Measurements from ENCODE around the gene IFT80. TPM values are rescaled to one million over a fixed set of nuclear protein-coding genes. Genes with fewer than 3 reads are reported as not detected.

IFT80 gene
- polyA plus RNA-seq, 1 of the 3 experiments (the other 2 are of a cell fraction) = 10.5 TPM

- TF ChIP-seq, protein P1, sequence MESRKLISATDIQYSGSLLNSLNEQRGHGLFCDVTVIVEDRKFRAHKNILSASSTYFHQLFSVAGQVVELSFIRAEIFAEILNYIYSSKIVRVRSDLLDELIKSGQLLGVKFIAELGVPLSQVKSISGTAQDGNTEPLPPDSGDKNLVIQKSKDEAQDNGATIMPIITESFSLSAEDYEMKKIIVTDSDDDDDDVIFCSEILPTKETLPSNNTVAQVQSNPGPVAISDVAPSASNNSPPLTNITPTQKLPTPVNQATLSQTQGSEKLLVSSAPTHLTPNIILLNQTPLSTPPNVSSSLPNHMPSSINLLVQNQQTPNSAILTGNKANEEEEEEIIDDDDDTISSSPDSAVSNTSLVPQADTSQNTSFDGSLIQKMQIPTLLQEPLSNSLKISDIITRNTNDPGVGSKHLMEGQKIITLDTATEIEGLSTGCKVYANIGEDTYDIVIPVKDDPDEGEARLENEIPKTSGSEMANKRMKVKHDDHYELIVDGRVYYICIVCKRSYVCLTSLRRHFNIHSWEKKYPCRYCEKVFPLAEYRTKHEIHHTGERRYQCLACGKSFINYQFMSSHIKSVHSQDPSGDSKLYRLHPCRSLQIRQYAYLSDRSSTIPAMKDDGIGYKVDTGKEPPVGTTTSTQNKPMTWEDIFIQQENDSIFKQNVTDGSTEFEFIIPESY (IDR thresholded peaks at IDR 0.05; ENCODE audit: borderline replicate concordance, low read depth) = no peak
- no peak for TF ChIP-seq MEF2A (IDR thresholded peaks at IDR 0.05; ENCODE audit: borderline replicate concordance, low read depth)
- no peak for TF ChIP-seq SMC3 (IDR thresholded peaks at IDR 0.05; ENCODE audit: low read depth, low read length)
- no peak for TF ChIP-seq EZH2phosphoT487 (IDR thresholded peaks at IDR 0.05; ENCODE audit: borderline replicate concordance, low read depth)
- peak; percentile 65 for TF ChIP-seq TCF12 (IDR thresholded peaks at IDR 0.05)
Measured at GRCh38 chr3:160395297-160395696, 3.7 kb downstream of the IFT80 start (continued).

DNA sequence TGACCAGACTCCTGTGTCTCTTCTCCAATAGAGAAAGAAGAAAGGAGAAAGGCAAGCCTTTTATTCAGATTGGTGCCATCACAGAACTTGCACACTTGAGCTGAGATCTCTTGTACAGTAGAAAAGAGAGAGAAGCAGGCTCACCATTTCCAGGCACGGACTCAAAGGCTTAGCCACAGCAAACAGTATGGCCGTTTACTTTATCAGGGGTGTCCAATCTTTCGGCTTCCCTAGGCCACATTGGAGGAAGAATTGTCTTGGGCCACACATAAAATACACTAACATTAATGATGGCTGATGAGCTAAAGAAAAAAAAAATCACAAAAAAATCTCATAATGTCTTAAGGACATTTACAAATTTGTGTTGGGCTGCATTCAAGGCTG is 5.0 kb downstream of the IFT80 start:
- Histone ChIP-seq H3K4me1 (ENCODE audit: control insufficient read depth in 1 of 2, insufficient read depth in 2 of 2, low read depth in 1 of 2, low read length in 1 of 2) (peaks cover 9 to 10% of the 10 kb centered on the region in 2 experiments; a peak in 2 of 4 replicates), H3F3A (replicated peaks; ENCODE audit: insufficient read depth) (peaks cover 11% of the 10 kb centered on the region), H3K79me2 (ENCODE audit: insufficient read depth) (peaks cover 87% of the 10 kb centered on the region), H3K27me3 (ENCODE audit: insufficient read depth) (no peaks in the 10 kb centered on the region), H3K27ac (ENCODE audit: low read depth in 2 of 2, low read length in 1 of 2) (no peak overlapping the region), H4K20me1 (ENCODE audit: insufficient read depth) (no peaks in the 10 kb centered on the region), H3K9ac (no peak overlapping the region), H3K9me2 (no peaks in the 10 kb centered on the region), H3K36me3 (replicated peaks in 1 of 2; ENCODE audit: control insufficient read depth in 1 of 2, insufficient read depth in 2 of 2, low read length in 1 of 2) (no peaks in the 10 kb centered on the region), H3K4me2 (no peak overlapping the region), H2AFZ (ENCODE audit: low read depth) (no peak overlapping the region), H3K4me3 (ENCODE audit: low read depth in 2 of 2, low read length in 1 of 2) (no peak overlapping the region), H3K9me3 (no peaks in the 10 kb centered on the region)
- 89% methylated on average over 3 of the region's 3 CpGs for WGBS (ENCODE audit: low lambda C conversion rate)
- TF ChIP-seq, protein P2, sequence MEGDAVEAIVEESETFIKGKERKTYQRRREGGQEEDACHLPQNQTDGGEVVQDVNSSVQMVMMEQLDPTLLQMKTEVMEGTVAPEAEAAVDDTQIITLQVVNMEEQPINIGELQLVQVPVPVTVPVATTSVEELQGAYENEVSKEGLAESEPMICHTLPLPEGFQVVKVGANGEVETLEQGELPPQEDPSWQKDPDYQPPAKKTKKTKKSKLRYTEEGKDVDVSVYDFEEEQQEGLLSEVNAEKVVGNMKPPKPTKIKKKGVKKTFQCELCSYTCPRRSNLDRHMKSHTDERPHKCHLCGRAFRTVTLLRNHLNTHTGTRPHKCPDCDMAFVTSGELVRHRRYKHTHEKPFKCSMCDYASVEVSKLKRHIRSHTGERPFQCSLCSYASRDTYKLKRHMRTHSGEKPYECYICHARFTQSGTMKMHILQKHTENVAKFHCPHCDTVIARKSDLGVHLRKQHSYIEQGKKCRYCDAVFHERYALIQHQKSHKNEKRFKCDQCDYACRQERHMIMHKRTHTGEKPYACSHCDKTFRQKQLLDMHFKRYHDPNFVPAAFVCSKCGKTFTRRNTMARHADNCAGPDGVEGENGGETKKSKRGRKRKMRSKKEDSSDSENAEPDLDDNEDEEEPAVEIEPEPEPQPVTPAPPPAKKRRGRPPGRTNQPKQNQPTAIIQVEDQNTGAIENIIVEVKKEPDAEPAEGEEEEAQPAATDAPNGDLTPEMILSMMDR (IDR thresholded peaks at IDR 0.05) = no peak
- TF ChIP-seq, protein P3, sequence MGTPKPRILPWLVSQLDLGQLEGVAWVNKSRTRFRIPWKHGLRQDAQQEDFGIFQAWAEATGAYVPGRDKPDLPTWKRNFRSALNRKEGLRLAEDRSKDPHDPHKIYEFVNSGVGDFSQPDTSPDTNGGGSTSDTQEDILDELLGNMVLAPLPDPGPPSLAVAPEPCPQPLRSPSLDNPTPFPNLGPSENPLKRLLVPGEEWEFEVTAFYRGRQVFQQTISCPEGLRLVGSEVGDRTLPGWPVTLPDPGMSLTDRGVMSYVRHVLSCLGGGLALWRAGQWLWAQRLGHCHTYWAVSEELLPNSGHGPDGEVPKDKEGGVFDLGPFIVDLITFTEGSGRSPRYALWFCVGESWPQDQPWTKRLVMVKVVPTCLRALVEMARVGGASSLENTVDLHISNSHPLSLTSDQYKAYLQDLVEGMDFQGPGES (IDR thresholded peaks at IDR 0.05; ENCODE audit: low read depth, low read length) = no peak
- CTCF ChIA-PET = interaction anchor here (1.2 to 1.4 kb wide), 4 partner anchors 19 to 356 kb away, joined by 3 to 6 read pairs (median 4); no protein-coding TSS in a partner anchor
- POLR2A ChIA-PET = interaction anchor here (0.9 kb wide), 1 partner anchor 13 kb away, joined by 3 read pairs; no protein-coding TSS in a partner anchor
- DNase-seq = no peak

DNA sequence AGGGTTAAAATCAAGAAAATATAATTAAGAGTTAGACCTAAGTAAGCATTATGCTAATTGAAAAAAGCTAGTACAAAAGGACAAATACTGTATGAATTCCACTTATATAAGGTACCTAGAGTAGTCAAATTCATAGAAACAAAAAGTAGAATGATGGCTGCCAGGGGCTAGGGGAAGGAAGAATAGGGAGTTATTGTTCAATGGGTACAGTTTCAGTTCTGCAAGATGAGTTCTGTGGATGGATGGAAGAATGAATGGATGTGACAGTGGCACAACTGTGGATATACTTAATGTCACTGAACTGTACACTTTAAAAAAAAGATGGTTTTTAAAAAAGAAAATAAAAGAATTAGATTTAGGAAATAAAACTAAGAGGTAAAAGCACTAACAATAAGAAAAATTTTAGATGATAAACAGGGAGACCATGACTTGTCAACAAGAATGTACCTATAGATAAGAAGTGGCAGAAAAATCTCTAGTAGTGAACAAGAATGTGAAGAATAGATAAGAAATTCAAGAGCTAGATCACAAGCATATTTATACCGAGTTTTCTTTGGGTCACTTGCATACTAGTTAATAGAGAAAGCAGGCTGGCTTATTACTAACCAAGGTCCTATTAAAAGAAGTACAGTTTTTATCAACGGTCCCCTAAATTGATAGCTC is 5.5 kb downstream of the IFT80 start:
- H3F3A ChIP-seq (replicated peaks; ENCODE audit: insufficient read depth) = peaks cover 11% of the 10 kb centered on the region
- H3K4me3 ChIP-seq (ENCODE audit: low read depth in 2 of 2, low read length in 1 of 2) = no peak overlapping the region
- no peaks in the 10 kb centered on the region for H3K36me3 ChIP-seq (replicated peaks in 1 of 2; ENCODE audit: control insufficient read depth in 1 of 2, insufficient read depth in 2 of 2, low read length in 1 of 2)
- H3K4me2 ChIP-seq = no peak overlapping the region
- 89% methylated on average over 2 of the region's 2 CpGs for WGBS (ENCODE audit: low lambda C conversion rate)
- H3K9ac ChIP-seq = no peak overlapping the region
- no peak overlapping the region for H3K27ac ChIP-seq (ENCODE audit: low read depth in 2 of 2, low read length in 1 of 2)
- H3K79me2 ChIP-seq (ENCODE audit: insufficient read depth) = peaks cover 82% of the 10 kb centered on the region
- DNase-seq = no peak
- ChIA-PET POLR2A (interaction anchor here (0.9 kb wide), 1 partner anchor 12 kb away, joined by 3 read pairs; no protein-coding TSS in a partner anchor), CTCF (interaction anchor here (1.2 to 1.4 kb wide), 2 partner anchors 19 to 356 kb away, joined by 3 to 6 read pairs; no protein-coding TSS in a partner anchor)
- H2AFZ ChIP-seq (ENCODE audit: low read depth) = no peak overlapping the region
- H3K27me3 ChIP-seq (ENCODE audit: insufficient read depth) = no peaks in the 10 kb centered on the region
- H3K4me1 ChIP-seq (ENCODE audit: control insufficient read depth in 1 of 2, insufficient read depth in 2 of 2, low read depth in 1 of 2, low read length in 1 of 2) = peaks cover 9 to 10% of the 10 kb centered on the region in 2 experiments; a peak in 2 of 4 replicates
- no peaks in the 10 kb centered on the region for H4K20me1 ChIP-seq (ENCODE audit: insufficient read depth)
- H3K9me2 ChIP-seq = no peaks in the 10 kb centered on the region
- H3K9me3 ChIP-seq = no peaks in the 10 kb centered on the region
- TF ChIP-seq EP300 (IDR thresholded peaks at IDR 0.05; ENCODE audit: borderline replicate concordance in 1 of 2, low read depth in 1 of 2, low read length in 1 of 2) = no peak
- TF ChIP-seq, protein P4, sequence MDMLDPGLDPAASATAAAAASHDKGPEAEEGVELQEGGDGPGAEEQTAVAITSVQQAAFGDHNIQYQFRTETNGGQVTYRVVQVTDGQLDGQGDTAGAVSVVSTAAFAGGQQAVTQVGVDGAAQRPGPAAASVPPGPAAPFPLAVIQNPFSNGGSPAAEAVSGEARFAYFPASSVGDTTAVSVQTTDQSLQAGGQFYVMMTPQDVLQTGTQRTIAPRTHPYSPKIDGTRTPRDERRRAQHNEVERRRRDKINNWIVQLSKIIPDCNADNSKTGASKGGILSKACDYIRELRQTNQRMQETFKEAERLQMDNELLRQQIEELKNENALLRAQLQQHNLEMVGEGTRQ (IDR thresholded peaks at IDR 0.05; ENCODE audit: borderline replicate concordance, low read depth, low read length) = no peak
- TF ChIP-seq USF1 (IDR thresholded peaks at IDR 0.05; ENCODE audit: borderline replicate concordance, low read depth) = no peak
- no peak for TF ChIP-seq GABPA (IDR thresholded peaks at IDR 0.05; ENCODE audit: low read depth)
- TF ChIP-seq SMC3 (IDR thresholded peaks at IDR 0.05; ENCODE audit: low read depth, low read length) = no peak
- no peak for TF ChIP-seq ELF1 (IDR thresholded peaks at IDR 0.05)
- no peak for TF ChIP-seq EZH2phosphoT487 (IDR thresholded peaks at IDR 0.05; ENCODE audit: borderline replicate concordance, low read depth)
- TF ChIP-seq, protein P5, sequence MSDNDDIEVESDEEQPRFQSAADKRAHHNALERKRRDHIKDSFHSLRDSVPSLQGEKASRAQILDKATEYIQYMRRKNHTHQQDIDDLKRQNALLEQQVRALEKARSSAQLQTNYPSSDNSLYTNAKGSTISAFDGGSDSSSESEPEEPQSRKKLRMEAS (IDR thresholded peaks at IDR 0.05; ENCODE audit: low read depth) = no peak
- TF ChIP-seq RXRA (IDR thresholded peaks at IDR 0.05; ENCODE audit: borderline replicate concordance, low read depth) = no peak
- no peak for TF ChIP-seq TEAD4 (IDR thresholded peaks at IDR 0.05; ENCODE audit: borderline replicate concordance, insufficient read depth)
- no peak for TF ChIP-seq POLR2AphosphoS5 (IDR thresholded peaks at IDR 0.05; ENCODE audit: low read depth, low read length)
